Activated naive CD4-positive, alpha-beta T cell treated with anti-CD3 and anti-CD28 coated beads for 36 hours (primary cell): Measurements from ENCODE around the gene CFAP157. TPM values are rescaled to one million over a fixed set of nuclear protein-coding genes. Genes with fewer than 3 reads are reported as not detected.

ENCODE experiments used
- CTCF ChIA-PET: fragments of 350-600 bp; sonication (Branson Sonifier 250); formaldehyde crosslinking; loops from one replicate; lab custom pipeline; 2021; ENCODE audit warnings: antibody characterized with exemption; lab: Charles Lee
- DNase-seq: peaks from one replicate; pipeline ENCODE4 v3.0.0-alpha.2; 2020
- H3K27ac Mint-ChIP-seq: one replicate; pipeline ENCODE4 v1.8.0; 2021; ENCODE audit warnings: mild to moderate bottlenecking, mixed read lengths
- H3K27me3 Mint-ChIP-seq: one replicate; pipeline ENCODE4 v1.8.0; 2021; ENCODE audit warnings: low read depth, mixed read lengths
- H3K36me3 Mint-ChIP-seq: one replicate; pipeline ENCODE4 v1.8.0; 2021; ENCODE audit warnings: low read depth, mixed read lengths
- H3K4me1 Mint-ChIP-seq: one replicate; pipeline ENCODE4 v1.8.0; 2021; ENCODE audit warnings: low read depth, mixed read lengths
- H3K4me3 Mint-ChIP-seq: one replicate; pipeline ENCODE4 v1.8.0; 2021; ENCODE audit warnings: mild to moderate bottlenecking, moderate library complexity, mixed read lengths
- H3K9me3 Mint-ChIP-seq: one replicate; pipeline ENCODE4 v1.8.0; 2021; ENCODE audit warnings: mixed read lengths
- intact Hi-C: fragments of 100-400 bp; cut with micrococcal nuclease; formaldehyde crosslinking; loops from one replicate; pipeline ENCODE4 v1.15.1; 2023
- total RNA-seq, 2 experiments: library from RNA; stranded (reverse); gene quantifications; one replicate each; pipeline ENCODE4 v1.2.3, GENCODE V29; 2021

CFAP157 gene
- total RNA-seq, 2 experiments from 2014 or later = 0.07 TPM; not detected in 1

- DNase-seq = no peak
- Mint-ChIP-seq H3K36me3 (no peaks in the 10 kb centered on the region), H3K4me3 (no peak overlapping the region), H3K27ac (no peak overlapping the region), H3K9me3 (no peaks in the 10 kb centered on the region), H3K27me3 (no peaks in the 10 kb centered on the region), H3K4me1 (peaks cover 22% of the 10 kb centered on the region)
- CTCF ChIA-PET = interaction anchor here (0.8 to 1.0 kb wide), 2 partner anchors 137 to 154 kb away, joined by 3 read pairs; a partner anchor contains a TSS
- intact Hi-C loops = no loop called here
These were observed 15.4 kb downstream of the CFAP157 start for GRCh38 chr9:127722055-127722745.

GRCh38 chr9:127723013-127723412 lies 16.2 kb downstream of the CFAP157 start:
- Mint-ChIP-seq H3K27me3 (no peaks in the 10 kb centered on the region), H3K36me3 (no peaks in the 10 kb centered on the region), H3K27ac (no peak overlapping the region), H3K4me1 (peaks cover 22% of the 10 kb centered on the region), H3K9me3 (no peaks in the 10 kb centered on the region), H3K4me3 (no peak overlapping the region)
- CTCF ChIA-PET = no interaction called here
- intact Hi-C loops = no loop called here
- DNase-seq = no peak

- Mint-ChIP-seq H3K9me3 (no peaks in the 10 kb centered on the region), H3K27me3 (no peaks in the 10 kb centered on the region), H3K36me3 (no peaks in the 10 kb centered on the region), H3K4me3 (no peak overlapping the region), H3K27ac (no peak overlapping the region), H3K4me1 (peaks cover 22% of the 10 kb centered on the region)
- CTCF ChIA-PET = interaction anchor here (0.7 kb wide), 1 partner anchor 12 kb away, joined by 4 read pairs; the partner anchor contains the start of gene TOR2A
- DNase-seq = no peak
- intact Hi-C loops = no loop called here
These were observed 16.7 kb downstream of the CFAP157 start for GRCh38 chr9:127723444-127723843.

DNA sequence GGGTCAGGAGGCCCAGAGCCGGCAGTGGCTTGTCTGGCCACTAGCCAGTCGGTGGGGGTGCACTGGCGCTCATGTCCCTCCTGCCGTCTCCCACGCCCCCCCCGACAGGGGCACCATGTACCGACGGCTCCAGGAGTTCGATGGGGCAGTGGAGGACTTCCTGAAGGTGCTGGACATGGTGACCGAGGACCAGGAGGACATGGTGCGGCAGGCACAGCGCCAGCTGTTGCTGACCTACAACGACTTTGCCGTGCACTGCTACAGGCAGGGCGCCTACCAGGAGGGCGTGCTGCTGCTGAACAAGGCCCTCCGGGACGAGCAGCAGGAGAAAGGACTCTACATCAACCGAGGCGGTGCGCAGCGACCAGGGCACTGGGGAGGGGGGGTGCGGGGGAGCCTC lies 17.2 kb downstream of the CFAP157 start:
- DNase-seq = no peak
- intact Hi-C loops = no loop called here
- H3K27ac Mint-ChIP-seq = no peak overlapping the region
- H3K9me3 Mint-ChIP-seq = no peaks in the 10 kb centered on the region
- no peak overlapping the region for H3K4me3 Mint-ChIP-seq
- CTCF ChIA-PET = interaction anchor here (0.7 kb wide), 1 partner anchor 11 kb away, joined by 4 read pairs; the partner anchor contains the start of gene TOR2A
- no peaks in the 10 kb centered on the region for H3K36me3 Mint-ChIP-seq
- no peaks in the 10 kb centered on the region for H3K27me3 Mint-ChIP-seq
- peaks cover 22% of the 10 kb centered on the region for H3K4me1 Mint-ChIP-seq

DNA sequence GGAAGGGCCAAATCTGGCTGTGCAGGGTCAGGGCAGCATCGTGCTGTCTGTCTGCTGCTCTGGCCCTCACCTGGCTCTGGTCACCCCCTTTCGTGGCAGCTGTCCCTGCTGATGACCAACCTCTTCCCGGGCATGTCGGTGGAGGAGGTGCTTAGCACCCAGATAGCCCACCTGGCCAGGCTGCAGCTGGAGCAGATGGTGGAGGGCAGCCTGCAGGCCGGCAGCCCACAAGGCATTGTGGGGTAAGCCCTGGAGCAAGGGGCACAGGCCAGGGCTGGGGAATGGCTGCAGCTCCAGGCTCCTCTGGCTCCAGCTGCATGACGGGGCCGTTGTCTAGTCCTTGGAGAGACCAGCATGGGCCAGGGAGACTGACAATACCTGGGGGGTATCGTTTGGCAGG lies 20.1 kb downstream of the CFAP157 start:
- DNase-seq = no peak
- intact Hi-C loops = no loop called here
- H3K36me3 Mint-ChIP-seq = no peaks in the 10 kb centered on the region
- CTCF ChIA-PET = no interaction called here
- H3K4me1 Mint-ChIP-seq = peaks cover under 1% of the 10 kb centered on the region
- H3K27me3 Mint-ChIP-seq = no peaks in the 10 kb centered on the region
- no peak overlapping the region for H3K4me3 Mint-ChIP-seq
- H3K9me3 Mint-ChIP-seq = no peaks in the 10 kb centered on the region
- H3K27ac Mint-ChIP-seq = no peak overlapping the region

GRCh38 chr9:127728808-127729207 lies 22.0 kb downstream of the CFAP157 start:
- no peak for DNase-seq
- Mint-ChIP-seq H3K4me1 (peaks cover 3% of the 10 kb centered on the region), H3K27me3 (no peaks in the 10 kb centered on the region), H3K9me3 (no peaks in the 10 kb centered on the region), H3K27ac (no peak overlapping the region), H3K36me3 (no peaks in the 10 kb centered on the region), H3K4me3 (no peak overlapping the region)
- CTCF ChIA-PET = interaction anchor here (1.2 to 1.3 kb wide), 2 partner anchors 192 to 225 kb away, joined by 3 to 4 read pairs; no protein-coding TSS in a partner anchor
- intact Hi-C loops = no loop called here

GRCh38 chr9:127729522-127730256 lies 22.9 kb downstream of the CFAP157 start:
- Mint-ChIP-seq H3K27me3 (no peaks in the 10 kb centered on the region), H3K9me3 (no peaks in the 10 kb centered on the region), H3K27ac (no peak overlapping the region), H3K4me3 (no peak overlapping the region), H3K36me3 (no peaks in the 10 kb centered on the region), H3K4me1 (peaks cover 8% of the 10 kb centered on the region)
- intact Hi-C loops = no loop called here
- CTCF ChIA-PET = interaction anchor here (0.9 to 1.3 kb wide), 3 partner anchors 119 to 226 kb away, joined by 3 to 4 read pairs (median 3); no protein-coding TSS in a partner anchor
- DNase-seq = no peak

DNA sequence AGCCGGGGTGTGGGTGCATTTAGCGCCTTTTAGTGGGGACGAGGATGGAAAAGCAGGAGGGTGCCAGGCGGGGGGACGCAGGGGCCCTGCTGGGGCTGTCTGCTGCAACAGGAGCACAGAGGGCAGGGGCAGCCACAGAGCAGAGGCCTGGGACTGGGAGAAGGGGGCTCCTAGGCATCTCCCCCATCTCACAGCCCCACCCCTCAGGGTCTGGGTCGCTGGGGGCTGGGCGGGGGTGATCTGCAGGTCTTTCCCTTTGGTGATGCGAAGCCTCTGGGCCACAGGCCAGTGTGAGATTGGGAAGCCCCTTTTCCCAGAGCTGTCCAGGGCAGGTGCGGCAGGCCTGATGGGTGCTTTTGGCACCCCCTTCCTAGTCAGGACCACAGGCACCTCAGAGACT lies 23.5 kb downstream of the CFAP157 start:
- Mint-ChIP-seq H3K4me3 (no peak overlapping the region), H3K36me3 (no peaks in the 10 kb centered on the region), H3K9me3 (no peaks in the 10 kb centered on the region), H3K27ac (no peak overlapping the region), H3K27me3 (no peaks in the 10 kb centered on the region), H3K4me1 (peaks cover 9% of the 10 kb centered on the region)
- CTCF ChIA-PET = interaction anchor here (0.6 kb wide), 2 partner anchors 143 to 155 kb away, joined by 3 to 4 read pairs; no protein-coding TSS in a partner anchor
- DNase-seq = no peak
- intact Hi-C loops = no loop called here

DNA sequence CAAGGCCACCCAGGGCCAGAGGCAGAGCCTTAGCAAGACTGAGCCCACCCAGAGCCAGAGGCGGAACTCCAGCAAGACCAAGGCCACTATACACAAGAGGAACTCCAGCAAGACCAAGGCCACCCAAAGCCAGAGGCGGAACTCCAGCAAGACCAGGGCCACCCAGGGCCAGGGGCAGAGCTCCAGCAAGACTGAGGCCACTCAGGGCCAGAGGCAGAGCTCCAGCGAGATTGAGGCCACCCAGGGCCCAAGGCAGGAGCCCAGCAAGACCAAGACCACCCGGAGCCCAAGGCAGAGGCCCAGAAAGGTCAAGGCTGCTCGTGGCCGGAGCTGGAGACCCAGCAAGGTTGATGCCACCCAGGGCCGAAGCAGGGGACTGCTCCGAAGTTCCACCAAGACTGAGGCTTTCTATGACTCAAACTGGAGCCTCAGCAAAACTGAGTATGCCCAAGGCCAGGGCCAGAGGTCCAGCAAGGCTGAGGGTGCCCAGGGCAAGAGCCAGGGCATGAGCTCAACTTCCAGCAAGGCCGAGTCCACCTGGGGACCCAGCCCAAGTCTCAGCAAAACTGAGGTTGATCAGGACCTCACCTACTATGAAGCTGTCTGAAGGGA lies 24.1 kb downstream of the CFAP157 start:
- DNase-seq = no peak
- Mint-ChIP-seq H3K9me3 (no peaks in the 10 kb centered on the region), H3K36me3 (no peaks in the 10 kb centered on the region), H3K4me3 (no peak overlapping the region), H3K27me3 (no peaks in the 10 kb centered on the region), H3K4me1 (peaks cover 11% of the 10 kb centered on the region), H3K27ac (no peak overlapping the region)
- CTCF ChIA-PET = interaction anchor here (0.6 to 1.6 kb wide), 4 partner anchors 139 to 190 kb away, joined by 3 to 4 read pairs (median 4); no protein-coding TSS in a partner anchor
- intact Hi-C loops = no loop called here

DNA sequence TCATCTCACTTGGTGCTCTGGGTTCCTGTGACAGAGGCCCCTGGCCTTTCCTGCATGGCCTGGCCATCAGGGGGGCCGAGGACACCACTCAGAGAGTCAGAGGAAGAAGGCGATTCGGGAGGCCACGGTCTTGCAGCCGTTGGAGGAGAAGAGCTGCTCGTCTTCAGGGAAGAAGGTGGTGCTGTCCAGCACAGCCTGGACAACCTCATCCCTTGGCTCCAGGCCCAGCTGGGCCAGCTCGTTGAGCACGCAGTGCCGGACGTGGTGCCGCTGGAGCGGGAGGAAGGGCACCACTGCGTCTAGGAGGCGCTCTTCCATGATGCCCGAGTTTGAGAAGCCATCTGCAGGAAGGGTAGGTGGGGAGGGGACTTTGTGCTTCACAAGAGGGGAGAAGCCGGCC lies 25.1 kb downstream of the CFAP157 start:
- Mint-ChIP-seq H3K4me1 (peaks cover 11% of the 10 kb centered on the region), H3K27me3 (no peaks in the 10 kb centered on the region), H3K36me3 (no peaks in the 10 kb centered on the region), H3K27ac (no peak overlapping the region), H3K9me3 (no peaks in the 10 kb centered on the region), H3K4me3 (no peak overlapping the region)
- CTCF ChIA-PET = interaction anchor here (1.6 kb wide), 1 partner anchor 138 kb away, joined by 4 read pairs; no protein-coding TSS in a partner anchor
- intact Hi-C loops = no loop called here
- no peak for DNase-seq

- Mint-ChIP-seq H3K27me3 (no peaks in the 10 kb centered on the region), H3K9me3 (no peaks in the 10 kb centered on the region), H3K4me3 (no peak overlapping the region), H3K27ac (no peak overlapping the region), H3K36me3 (no peaks in the 10 kb centered on the region), H3K4me1 (peaks cover 13% of the 10 kb centered on the region)
- CTCF ChIA-PET = interaction anchor here (1.6 kb wide), 1 partner anchor 137 kb away, joined by 4 read pairs; no protein-coding TSS in a partner anchor
- intact Hi-C loops = no loop called here
- DNase-seq = no peak
These were observed 25.7 kb downstream of the CFAP157 start for GRCh38 chr9:127732444-127732843.

DNA sequence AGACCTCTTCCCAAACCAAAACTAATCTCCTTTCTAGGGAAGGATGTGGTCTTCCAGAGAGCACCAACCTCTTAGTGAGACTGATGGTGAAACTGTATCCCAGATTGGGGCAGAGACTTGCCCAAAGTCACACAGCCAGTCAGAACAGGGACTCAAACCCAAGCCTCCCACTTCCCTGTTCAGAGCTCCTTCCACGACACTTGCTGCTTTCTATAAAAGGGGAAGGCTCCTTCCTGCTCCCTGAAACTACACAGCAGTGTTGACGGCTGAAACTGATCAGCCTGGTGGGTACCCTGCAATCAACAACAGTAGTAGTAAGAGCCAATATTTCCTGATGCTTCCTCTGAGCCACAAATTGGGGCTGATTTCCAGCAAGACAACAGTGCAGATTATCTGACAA lies 26.8 kb downstream of the CFAP157 start:
- DNase-seq = no peak
- intact Hi-C loops = loop anchor here (1.0 kb wide), 2 partner anchors 143 to 229 kb away; no protein-coding TSS in a partner anchor
- Mint-ChIP-seq H3K9me3 (no peaks in the 10 kb centered on the region), H3K27ac (no peak overlapping the region), H3K4me3 (peak overlapping the region; percentile 78), H3K27me3 (no peaks in the 10 kb centered on the region), H3K4me1 (peaks cover 13% of the 10 kb centered on the region), H3K36me3 (no peaks in the 10 kb centered on the region)
- CTCF ChIA-PET = interaction anchor here (0.7 to 2.7 kb wide), 6 partner anchors 9 to 254 kb away, joined by 3 to 48 read pairs (median 6); no protein-coding TSS in a partner anchor
